RWPE1 (cell line): Measurements from ENCODE around the gene OR4A5.
"Not testable (repeated sequence)": the region's sequence is repeated elsewhere in the genome, so short reads cannot be mapped to it uniquely, and the experiment has no call there.

Source experiments
- CTCF ChIA-PET: fragments of 350-600 bp; sonication (Branson Sonifier 250); formaldehyde crosslinking; extraction: SDS; loops from one replicate; lab custom pipeline; 2021; lab: Yijun Ruan, JAX
- POLR2A ChIA-PET: fragments of 400-600 bp; formaldehyde crosslinking; extraction: SDS; loops from one replicate; lab custom pipeline; 2020; ENCODE audit warnings: antibody characterized with exemption; ENCODE audit not compliant: low non-redundant PET; lab: Yijun Ruan, JAX
- DNase-seq: peaks from one replicate; pipeline ENCODE4 v3.0.0; 2012; ENCODE audit warnings: low spot score
- H3K27ac ChIP-seq: fragments of 450-650 bp; 2 replicates; pipeline ENCODE4 v1.5.1; 2017

OR4A5 gene, protein sequence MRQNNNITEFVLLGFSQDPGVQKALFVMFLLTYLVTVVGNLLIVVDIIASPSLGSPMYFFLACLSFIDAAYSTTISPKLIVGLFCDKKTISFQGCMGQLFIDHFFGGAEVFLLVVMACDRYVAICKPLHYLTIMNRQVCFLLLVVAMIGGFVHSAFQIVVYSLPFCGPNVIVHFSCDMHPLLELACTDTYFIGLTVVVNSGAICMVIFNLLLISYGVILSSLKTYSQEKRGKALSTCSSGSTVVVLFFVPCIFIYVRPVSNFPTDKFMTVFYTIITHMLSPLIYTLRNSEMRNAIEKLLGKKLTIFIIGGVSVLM

DNA sequence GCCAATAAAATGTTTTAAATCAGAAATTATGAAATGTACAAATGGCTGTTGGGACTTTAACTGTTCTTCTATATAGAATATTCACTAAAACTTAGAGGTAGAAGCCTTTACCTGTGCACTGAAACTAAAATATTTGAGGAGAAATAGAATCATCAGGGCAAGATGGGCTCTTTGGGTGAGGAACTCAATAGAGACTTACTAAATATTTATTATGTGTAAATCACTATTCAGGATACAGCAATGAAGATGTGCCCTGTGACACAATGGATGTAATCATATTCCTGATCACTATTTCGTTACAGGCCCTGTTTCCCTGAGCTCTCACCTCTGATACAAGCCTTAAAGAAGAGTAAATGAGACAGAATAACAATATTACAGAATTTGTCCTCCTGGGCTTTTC is at the start of gene OR4A5:
TSS of gene OR4A5 (plus strand) at position 301 of the 400 bp plus-strand sequence. CDS start at position 354, 53 bp downstream.
- H3K27ac ChIP-seq, CTCF ChIA-PET, DNase-seq, POLR2A ChIA-PET: not testable (repeated sequence)

DNA sequence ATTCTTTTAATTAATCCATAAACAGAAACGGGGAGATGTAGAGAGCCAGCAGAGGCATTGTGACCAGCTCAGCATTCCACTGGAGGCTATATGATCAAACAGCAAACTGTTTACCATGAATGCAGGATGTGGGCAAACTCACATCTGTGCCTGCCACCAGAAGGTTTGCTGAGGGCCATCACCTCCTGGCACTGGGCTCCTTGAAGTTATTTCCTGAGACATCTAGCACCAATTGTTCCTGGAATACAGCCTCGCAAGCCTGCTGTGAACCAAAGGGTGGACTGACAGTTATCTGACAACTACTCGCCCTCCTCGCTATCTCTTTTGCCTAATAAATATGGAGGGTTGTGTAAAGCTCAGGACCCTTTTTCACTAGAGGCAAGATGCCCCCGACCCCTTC is 13.5 kb downstream of the OR4A5 start:
- CTCF ChIA-PET, DNase-seq: not testable (repeated sequence)

More for the DNA sequence above, 13.5 kb downstream of the OR4A5 start:
- POLR2A ChIA-PET, H3K27ac ChIP-seq: not testable (repeated sequence)
